ENCODE measurements around the gene TXNL4A. TPM values are rescaled to one million over a fixed set of nuclear protein-coding genes. Genes with fewer than 3 reads are reported as not detected.
"Not testable (repeated sequence)": the region's sequence is repeated elsewhere in the genome, so short reads cannot be mapped to it uniquely, and the experiment has no call there.

TXNL4A gene
- total RNA-seq, 1 experiment from 2014 or later = 75.9 TPM

DNA sequence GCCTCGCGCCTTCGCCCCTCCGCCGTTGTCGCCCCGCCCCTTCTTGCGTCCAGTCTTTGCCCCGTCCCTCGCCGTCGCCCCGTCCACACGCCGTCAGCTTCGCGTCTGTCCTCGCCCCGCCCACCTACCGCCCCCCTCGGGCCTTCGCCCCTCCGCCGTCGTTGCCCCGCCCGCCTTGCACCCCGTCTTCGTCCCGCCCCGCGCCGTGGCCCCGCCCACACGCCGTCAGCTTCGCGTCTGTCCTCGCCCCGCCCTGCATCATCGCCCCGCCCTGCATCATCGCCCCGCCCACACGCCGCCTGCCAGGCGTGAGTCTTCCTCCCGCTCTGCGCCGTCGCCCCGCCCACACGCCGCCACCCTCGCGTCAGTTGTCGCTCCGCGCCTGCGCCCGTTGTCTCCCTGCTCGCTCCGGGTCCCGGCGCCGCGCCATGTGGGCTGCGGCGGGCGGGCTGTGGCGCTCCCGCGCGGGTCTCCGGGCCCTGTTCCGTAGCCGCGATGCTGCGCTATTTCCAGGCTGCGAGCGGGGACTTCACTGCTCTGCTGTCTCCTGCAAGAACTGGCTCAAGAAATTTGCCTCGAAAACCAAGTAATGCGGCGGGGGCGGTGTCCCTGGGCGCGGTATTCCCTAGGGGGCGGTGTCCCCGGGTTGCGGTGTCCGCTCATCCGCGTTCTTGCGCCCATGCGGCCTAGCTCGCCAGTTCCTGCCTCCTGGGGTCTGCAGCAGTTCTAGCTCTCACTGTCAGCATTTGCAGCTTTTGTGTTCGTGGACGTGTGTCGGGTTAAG, 45.9 kb upstream of the TXNL4A start, which contains the start of gene RBFA:
TSS of gene RBFA (plus strand) at position 367 of the 784 bp plus-strand sequence. CDS start at position 429, 62 bp downstream.
- H3K4me3 Mint-ChIP-seq (ENCODE audit: low read depth, unreplicated experiment) = peak within 1 kb of the TSS; percentile 96
- TF ChIP-seq, protein P1, sequence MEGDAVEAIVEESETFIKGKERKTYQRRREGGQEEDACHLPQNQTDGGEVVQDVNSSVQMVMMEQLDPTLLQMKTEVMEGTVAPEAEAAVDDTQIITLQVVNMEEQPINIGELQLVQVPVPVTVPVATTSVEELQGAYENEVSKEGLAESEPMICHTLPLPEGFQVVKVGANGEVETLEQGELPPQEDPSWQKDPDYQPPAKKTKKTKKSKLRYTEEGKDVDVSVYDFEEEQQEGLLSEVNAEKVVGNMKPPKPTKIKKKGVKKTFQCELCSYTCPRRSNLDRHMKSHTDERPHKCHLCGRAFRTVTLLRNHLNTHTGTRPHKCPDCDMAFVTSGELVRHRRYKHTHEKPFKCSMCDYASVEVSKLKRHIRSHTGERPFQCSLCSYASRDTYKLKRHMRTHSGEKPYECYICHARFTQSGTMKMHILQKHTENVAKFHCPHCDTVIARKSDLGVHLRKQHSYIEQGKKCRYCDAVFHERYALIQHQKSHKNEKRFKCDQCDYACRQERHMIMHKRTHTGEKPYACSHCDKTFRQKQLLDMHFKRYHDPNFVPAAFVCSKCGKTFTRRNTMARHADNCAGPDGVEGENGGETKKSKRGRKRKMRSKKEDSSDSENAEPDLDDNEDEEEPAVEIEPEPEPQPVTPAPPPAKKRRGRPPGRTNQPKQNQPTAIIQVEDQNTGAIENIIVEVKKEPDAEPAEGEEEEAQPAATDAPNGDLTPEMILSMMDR (IDR thresholded peaks at IDR 0.05; ENCODE audit: unreplicated experiment) = peak; percentile 28
- H3K4me1 Mint-ChIP-seq (ENCODE audit: low read depth, unreplicated experiment) = peaks cover 16% of the 10 kb centered on the region

DNA sequence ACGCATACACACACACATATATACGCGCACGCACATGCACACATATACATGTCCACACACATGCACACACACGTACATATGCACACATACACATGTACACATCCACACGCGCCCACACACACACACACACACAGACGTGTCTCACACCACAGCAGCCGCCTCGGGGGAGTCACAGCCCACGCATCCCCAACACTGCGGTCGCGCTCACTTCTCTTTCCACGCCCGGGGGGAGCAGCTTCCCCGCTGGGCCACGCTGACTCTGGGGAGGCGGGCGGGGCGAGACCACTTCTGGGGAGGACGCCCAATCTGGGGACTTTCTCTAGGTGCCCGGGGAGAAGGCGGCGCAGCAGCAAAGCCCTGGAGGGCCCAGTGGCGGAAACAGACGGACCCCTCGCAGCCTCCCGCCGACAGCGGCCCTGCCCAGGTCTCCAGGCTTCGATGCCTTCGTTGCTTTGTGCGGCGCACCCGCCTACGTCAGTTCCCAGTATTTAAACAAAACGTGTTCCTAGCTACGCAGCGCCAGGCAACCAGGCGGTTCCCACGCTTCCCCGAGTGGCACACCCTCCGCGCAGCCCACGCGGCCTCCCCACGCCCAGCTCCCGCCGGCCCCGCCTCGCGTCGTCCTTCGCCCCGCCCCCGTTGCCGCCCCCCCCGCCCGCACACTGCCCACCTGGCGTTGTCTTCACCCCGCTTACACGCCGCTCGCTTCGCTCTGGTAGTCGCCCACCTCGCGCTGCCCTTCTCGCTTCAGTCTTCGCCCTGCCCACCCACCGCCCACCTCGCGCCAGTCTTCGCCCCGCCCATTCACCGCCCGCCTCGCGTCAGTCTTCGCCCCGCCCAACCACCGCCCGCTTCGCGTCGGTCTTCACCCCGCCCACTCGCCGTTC, 45.1 kb upstream of the TXNL4A start:
- Mint-ChIP-seq H3K9me3 (ENCODE audit: low read depth, unreplicated experiment) (no peaks in the 10 kb centered on the region), H3K4me1 (ENCODE audit: low read depth, unreplicated experiment) (peaks cover 16% of the 10 kb centered on the region), H3K36me3 (ENCODE audit: insufficient read depth, unreplicated experiment) (peaks cover 29% of the 10 kb centered on the region), H3K27me3 (ENCODE audit: unreplicated experiment) (no peaks in the 10 kb centered on the region), H3K27ac (ENCODE audit: unreplicated experiment) (peak overlapping the region; percentile 95), H3K4me3 (ENCODE audit: low read depth, unreplicated experiment) (peak overlapping the region; percentile 96)
- intact Hi-C loops (cut with micrococcal nuclease; ENCODE audit: unreplicated experiment) = loop anchor here (10.0 kb wide), 2 partner anchors 49 to 111 kb away; partner anchors contain the start of gene TXNL4A
- DNase-seq = no peak
- CTCF ChIA-PET = interaction anchor here (0.8 kb wide), 2 partner anchors 595 to 1069 kb away, joined by 3 to 6 read pairs; no protein-coding TSS in a partner anchor
- BruUV-seq (replicated peaks) = no TSS peak
- TF ChIP-seq, protein P1 (IDR thresholded peaks at IDR 0.05; ENCODE audit: unreplicated experiment) = no peak

More for the DNA sequence above, 45.9 kb upstream of the TXNL4A start, which contains the start of gene RBFA:
- BruUV-seq (replicated peaks) = no TSS peak
- CTCF ChIA-PET = interaction anchor here (0.8 kb wide), 1 partner anchor 1070 kb away, joined by 3 read pairs; no protein-coding TSS in a partner anchor
- intact Hi-C loops (cut with micrococcal nuclease; ENCODE audit: unreplicated experiment) = loop anchor here (10.0 kb wide), 2 partner anchors 49 to 111 kb away; partner anchors contain the start of gene TXNL4A
- peak; percentile 97 for DNase-seq
- Mint-ChIP-seq H3K27me3 (ENCODE audit: unreplicated experiment) (no peaks in the 10 kb centered on the region), H3K27ac (ENCODE audit: unreplicated experiment) (peak within 1 kb of the TSS; percentile 95), H3K9me3 (ENCODE audit: low read depth, unreplicated experiment) (no peaks in the 10 kb centered on the region), H3K36me3 (ENCODE audit: insufficient read depth, unreplicated experiment) (peaks cover 29% of the 10 kb centered on the region)

DNA sequence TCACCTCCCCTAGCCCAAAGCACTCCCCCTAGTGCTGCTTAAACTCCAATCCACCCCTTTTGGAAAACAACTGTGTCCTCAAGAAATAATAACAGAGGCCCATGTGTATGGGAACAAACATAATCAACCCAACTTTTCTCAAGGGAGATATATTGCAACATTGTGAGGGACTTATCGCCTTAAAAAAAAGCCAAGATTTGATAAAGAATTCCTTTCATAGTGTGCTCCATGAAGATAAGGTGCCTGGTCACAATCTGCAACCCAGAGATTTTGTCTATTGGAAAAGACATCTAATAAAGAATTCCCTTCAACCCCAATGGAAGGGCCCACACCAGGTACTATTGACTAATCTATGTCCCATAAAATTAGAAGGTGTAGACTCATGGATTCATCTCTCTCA, 41.3 kb upstream of the TXNL4A start:
- no peak for DNase-seq
- intact Hi-C loops (cut with micrococcal nuclease; ENCODE audit: unreplicated experiment) = loop anchor here (10.0 kb wide), 2 partner anchors 45 to 115 kb away; partner anchors contain the start of gene TXNL4A
- TF ChIP-seq, protein P1 (IDR thresholded peaks at IDR 0.05; ENCODE audit: unreplicated experiment) = no peak
- CTCF ChIA-PET = no interaction called here
- H3K27me3 Mint-ChIP-seq (ENCODE audit: unreplicated experiment) = no peaks in the 10 kb centered on the region
- peaks cover 3% of the 10 kb centered on the region for H3K9me3 Mint-ChIP-seq (ENCODE audit: low read depth, unreplicated experiment)
- H3K27ac Mint-ChIP-seq (ENCODE audit: unreplicated experiment) = no peak overlapping the region
- H3K4me3 Mint-ChIP-seq (ENCODE audit: low read depth, unreplicated experiment) = no peak overlapping the region
- H3K36me3 Mint-ChIP-seq (ENCODE audit: insufficient read depth, unreplicated experiment) = peaks cover 20% of the 10 kb centered on the region
- peaks cover 8% of the 10 kb centered on the region for H3K4me1 Mint-ChIP-seq (ENCODE audit: low read depth, unreplicated experiment)
- BruUV-seq (replicated peaks) = no TSS peak

DNA sequence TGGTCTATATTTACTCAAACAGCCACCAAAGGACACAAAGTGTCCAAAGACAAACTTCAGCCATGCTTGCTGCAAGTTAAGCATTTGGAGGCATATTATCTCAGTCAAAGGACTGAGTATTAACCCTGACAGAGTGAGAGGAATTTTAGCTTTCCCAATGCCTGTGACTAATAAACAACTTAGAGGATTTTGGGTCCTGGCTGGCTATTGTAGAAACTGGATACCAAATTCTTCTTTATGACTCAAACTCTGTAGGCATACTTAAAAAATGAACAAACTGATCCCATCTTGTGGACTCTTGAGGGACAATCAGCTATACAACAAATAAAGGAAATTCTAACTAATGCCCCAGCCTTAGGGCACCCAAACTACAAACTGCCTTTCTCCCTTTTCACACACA, 39.4 kb upstream of the TXNL4A start:
- H3K27ac Mint-ChIP-seq (ENCODE audit: unreplicated experiment) = not testable (repeated sequence)

More for the DNA sequence above, 39.4 kb upstream of the TXNL4A start:
- BruUV-seq (replicated peaks); CTCF ChIA-PET; H3K9me3 Mint-ChIP-seq (ENCODE audit: low read depth, unreplicated experiment); H3K4me1 Mint-ChIP-seq (ENCODE audit: low read depth, unreplicated experiment); H3K27me3 Mint-ChIP-seq (ENCODE audit: unreplicated experiment); DNase-seq; H3K36me3 Mint-ChIP-seq (ENCODE audit: insufficient read depth, unreplicated experiment); H3K4me3 Mint-ChIP-seq (ENCODE audit: low read depth, unreplicated experiment); intact Hi-C loops (cut with micrococcal nuclease; ENCODE audit: unreplicated experiment): not testable (repeated sequence)
